H1 (cell line): ENCODE results near the gene BRD2. TPM values are rescaled to one million over a fixed set of nuclear protein-coding genes. Genes with fewer than 3 reads are reported as not detected.

Experiments used
- CEBPB ChIP-seq: IDR thresholded peaks from 2 replicates; pipeline ENCODE4 v1.6.1; 2012; ENCODE audit warnings: low read depth, low read length
- HDAC6 ChIP-seq: IDR thresholded peaks from one replicate; pipeline ENCODE4 v1.7.1; 2012; ENCODE audit warnings: low read depth, mild to moderate bottlenecking, inconsistent platforms, low read length, moderate library complexity
- KDM1A ChIP-seq: fragments of 200-600, 300-600 bp; sonication (generic); IDR thresholded peaks from 2 replicates; pipeline ENCODE4 v1.7.1; 2016; ENCODE audit warnings: mild to moderate bottlenecking, low read length, borderline replicate concordance
- NANOG ChIP-seq: IDR thresholded peaks from 2 replicates; pipeline ENCODE4 v1.6.1; 2011; ENCODE audit warnings: low read length, low read depth, mild to moderate bottlenecking, inconsistent platforms; ENCODE audit not compliant: insufficient read depth, poor library complexity, severe bottlenecking
- RXRA ChIP-seq: IDR thresholded peaks from 2 replicates; pipeline ENCODE4 v1.6.1; 2011; ENCODE audit warnings: low read depth, mild to moderate bottlenecking, low read length, moderate library complexity; ENCODE audit not compliant: insufficient read depth
- SIN3A ChIP-seq, 2 experiments: IDR thresholded peaks in 1 of 2; conservative IDR thresholded peaks in 1 of 2; 2 replicates each; pipeline ENCODE4 v1.6.1; 2011 to 2012; ENCODE audit warnings: low read length in 2 of 2, improper control_type of control experiment in 1 of 2, low read depth in 1 of 2, mild to moderate bottlenecking in 1 of 2
- TAF1 ChIP-seq: IDR thresholded peaks from 2 replicates; pipeline ENCODE4 v1.6.1; 2011; ENCODE audit warnings: mild to moderate bottlenecking, low read depth, low read length
- TEAD4 ChIP-seq: IDR thresholded peaks from 2 replicates; pipeline ENCODE4 v1.6.1; 2012; ENCODE audit warnings: low read depth, low read length, inconsistent platforms, mixed read lengths
- polyA plus RNA-seq, 7 experiments: library from polyadenylated mRNA; depleted of rRNA in 3 of 7; stranded (reverse) in 5 of 7; unstranded in 2 of 7; fragments of >200 nt in 5 of 7; fragments of 200-250 nt in 2 of 7; gene quantifications; 1 replicate in 5 of 7; 2 replicates in 1 of 7; 4 replicates in 1 of 7; pipeline versions ENCODE4 v1.2.1 to v1.2.3, GENCODE V29; 2011 to 2013; ENCODE audit warnings: missing spikeins in 2 of 7, mixed read lengths in 2 of 7
- total RNA-seq: library from RNA; stranded (reverse); fragmentation: NEBNext Ultra II Directional; extraction: Animal tissue kit (Norgen Biotek cat#: 25700); gene quantifications from 2 replicates; pipeline ENCODE4 v1.2.1, GENCODE V29; 2021
- TF ChIP-seq, protein P1 (sequence below): fragments of 300-600 bp; sonication (generic); IDR thresholded peaks from 2 replicates; pipeline ENCODE4 v1.7.1; 2012; ENCODE audit warnings: low read length, moderate library complexity, mild to moderate bottlenecking, inconsistent platforms; ENCODE audit not compliant: insufficient replicate concordance
- TF ChIP-seq, protein P2 (sequence below): IDR thresholded peaks from 2 replicates; pipeline ENCODE4 v1.6.1; 2012; ENCODE audit warnings: inconsistent platforms

The BRD2 gene
- total and polyA plus RNA-seq, 2 of the 8 experiments (the other 6 are each of a cell fraction or from before 2014, with no cell fraction given): 132 to 185 TPM

DNA sequence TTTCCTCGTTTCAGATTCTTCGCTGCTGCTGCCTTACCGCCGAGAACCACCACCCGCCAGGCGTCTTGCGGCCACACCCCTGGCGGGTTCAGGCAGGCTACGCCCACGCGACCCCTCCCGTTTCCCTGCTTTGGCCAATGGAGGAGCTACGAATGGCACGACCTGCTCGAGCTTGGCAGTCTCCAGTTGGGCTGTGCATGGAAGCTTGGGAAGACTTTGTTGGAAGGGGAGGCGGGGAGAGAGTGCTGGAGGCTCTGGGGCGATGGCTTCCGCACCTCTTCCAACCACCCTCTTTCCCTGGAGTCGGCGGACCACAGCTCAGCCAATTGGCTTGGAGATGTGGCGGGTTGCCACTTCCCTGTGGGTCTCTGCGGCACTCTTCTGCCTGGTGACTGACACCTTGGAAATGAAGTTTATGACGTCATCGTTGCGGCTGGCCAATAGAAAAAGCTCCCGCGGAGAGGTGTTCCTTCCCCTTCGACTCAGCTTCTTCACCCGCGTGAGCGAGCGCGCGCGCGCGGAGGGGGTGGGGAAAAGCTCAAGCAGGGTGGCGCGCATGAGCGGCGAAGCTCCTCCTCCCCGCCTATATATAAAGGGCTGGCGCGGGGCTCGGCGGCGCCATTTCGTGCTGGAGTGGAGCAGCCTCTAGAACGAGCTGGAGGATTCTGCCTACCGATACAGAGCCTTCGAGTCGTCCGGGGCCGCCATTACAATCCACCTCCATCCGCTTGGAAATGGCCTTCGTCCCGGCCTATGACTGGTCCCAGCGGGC is 3.4 kb downstream of the BRD2 start (continued):
- TF ChIP-seq, protein P1, sequence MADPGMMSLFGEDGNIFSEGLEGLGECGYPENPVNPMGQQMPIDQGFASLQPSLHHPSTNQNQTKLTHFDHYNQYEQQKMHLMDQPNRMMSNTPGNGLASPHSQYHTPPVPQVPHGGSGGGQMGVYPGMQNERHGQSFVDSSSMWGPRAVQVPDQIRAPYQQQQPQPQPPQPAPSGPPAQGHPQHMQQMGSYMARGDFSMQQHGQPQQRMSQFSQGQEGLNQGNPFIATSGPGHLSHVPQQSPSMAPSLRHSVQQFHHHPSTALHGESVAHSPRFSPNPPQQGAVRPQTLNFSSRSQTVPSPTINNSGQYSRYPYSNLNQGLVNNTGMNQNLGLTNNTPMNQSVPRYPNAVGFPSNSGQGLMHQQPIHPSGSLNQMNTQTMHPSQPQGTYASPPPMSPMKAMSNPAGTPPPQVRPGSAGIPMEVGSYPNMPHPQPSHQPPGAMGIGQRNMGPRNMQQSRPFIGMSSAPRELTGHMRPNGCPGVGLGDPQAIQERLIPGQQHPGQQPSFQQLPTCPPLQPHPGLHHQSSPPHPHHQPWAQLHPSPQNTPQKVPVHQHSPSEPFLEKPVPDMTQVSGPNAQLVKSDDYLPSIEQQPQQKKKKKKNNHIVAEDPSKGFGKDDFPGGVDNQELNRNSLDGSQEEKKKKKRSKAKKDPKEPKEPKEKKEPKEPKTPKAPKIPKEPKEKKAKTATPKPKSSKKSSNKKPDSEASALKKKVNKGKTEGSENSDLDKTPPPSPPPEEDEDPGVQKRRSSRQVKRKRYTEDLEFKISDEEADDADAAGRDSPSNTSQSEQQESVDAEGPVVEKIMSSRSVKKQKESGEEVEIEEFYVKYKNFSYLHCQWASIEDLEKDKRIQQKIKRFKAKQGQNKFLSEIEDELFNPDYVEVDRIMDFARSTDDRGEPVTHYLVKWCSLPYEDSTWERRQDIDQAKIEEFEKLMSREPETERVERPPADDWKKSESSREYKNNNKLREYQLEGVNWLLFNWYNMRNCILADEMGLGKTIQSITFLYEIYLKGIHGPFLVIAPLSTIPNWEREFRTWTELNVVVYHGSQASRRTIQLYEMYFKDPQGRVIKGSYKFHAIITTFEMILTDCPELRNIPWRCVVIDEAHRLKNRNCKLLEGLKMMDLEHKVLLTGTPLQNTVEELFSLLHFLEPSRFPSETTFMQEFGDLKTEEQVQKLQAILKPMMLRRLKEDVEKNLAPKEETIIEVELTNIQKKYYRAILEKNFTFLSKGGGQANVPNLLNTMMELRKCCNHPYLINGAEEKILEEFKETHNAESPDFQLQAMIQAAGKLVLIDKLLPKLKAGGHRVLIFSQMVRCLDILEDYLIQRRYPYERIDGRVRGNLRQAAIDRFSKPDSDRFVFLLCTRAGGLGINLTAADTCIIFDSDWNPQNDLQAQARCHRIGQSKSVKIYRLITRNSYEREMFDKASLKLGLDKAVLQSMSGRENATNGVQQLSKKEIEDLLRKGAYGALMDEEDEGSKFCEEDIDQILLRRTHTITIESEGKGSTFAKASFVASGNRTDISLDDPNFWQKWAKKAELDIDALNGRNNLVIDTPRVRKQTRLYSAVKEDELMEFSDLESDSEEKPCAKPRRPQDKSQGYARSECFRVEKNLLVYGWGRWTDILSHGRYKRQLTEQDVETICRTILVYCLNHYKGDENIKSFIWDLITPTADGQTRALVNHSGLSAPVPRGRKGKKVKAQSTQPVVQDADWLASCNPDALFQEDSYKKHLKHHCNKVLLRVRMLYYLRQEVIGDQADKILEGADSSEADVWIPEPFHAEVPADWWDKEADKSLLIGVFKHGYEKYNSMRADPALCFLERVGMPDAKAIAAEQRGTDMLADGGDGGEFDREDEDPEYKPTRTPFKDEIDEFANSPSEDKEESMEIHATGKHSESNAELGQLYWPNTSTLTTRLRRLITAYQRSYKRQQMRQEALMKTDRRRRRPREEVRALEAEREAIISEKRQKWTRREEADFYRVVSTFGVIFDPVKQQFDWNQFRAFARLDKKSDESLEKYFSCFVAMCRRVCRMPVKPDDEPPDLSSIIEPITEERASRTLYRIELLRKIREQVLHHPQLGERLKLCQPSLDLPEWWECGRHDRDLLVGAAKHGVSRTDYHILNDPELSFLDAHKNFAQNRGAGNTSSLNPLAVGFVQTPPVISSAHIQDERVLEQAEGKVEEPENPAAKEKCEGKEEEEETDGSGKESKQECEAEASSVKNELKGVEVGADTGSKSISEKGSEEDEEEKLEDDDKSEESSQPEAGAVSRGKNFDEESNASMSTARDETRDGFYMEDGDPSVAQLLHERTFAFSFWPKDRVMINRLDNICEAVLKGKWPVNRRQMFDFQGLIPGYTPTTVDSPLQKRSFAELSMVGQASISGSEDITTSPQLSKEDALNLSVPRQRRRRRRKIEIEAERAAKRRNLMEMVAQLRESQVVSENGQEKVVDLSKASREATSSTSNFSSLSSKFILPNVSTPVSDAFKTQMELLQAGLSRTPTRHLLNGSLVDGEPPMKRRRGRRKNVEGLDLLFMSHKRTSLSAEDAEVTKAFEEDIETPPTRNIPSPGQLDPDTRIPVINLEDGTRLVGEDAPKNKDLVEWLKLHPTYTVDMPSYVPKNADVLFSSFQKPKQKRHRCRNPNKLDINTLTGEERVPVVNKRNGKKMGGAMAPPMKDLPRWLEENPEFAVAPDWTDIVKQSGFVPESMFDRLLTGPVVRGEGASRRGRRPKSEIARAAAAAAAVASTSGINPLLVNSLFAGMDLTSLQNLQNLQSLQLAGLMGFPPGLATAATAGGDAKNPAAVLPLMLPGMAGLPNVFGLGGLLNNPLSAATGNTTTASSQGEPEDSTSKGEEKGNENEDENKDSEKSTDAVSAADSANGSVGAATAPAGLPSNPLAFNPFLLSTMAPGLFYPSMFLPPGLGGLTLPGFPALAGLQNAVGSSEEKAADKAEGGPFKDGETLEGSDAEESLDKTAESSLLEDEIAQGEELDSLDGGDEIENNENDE: peak; percentile 9
- TF ChIP-seq HDAC6 (no peak), CEBPB (no peak), TAF1 (peak; percentile 100), NANOG (no peak), TEAD4 (no peak; the same call in 1 of the 2 replicates), KDM1A (no peak), SIN3A (conservative IDR thresholded peaks at IDR 0.05 in 1 of 2, IDR thresholded peaks at IDR 0.05 in 1 of 2; ENCODE audit: low read depth in 1 of 2, low read length in 2 of 2) (peak in 1 of 2 experiments; percentile 42; a peak in 1 of 4 replicates), RXRA (no peak)
- TF ChIP-seq, protein P2, sequence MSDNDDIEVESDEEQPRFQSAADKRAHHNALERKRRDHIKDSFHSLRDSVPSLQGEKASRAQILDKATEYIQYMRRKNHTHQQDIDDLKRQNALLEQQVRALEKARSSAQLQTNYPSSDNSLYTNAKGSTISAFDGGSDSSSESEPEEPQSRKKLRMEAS: peak; percentile 40
